HG02981 (cell line): ENCODE data around the gene RHBDL3.
"Not testable (repeated sequence)": the region's sequence is repeated elsewhere in the genome, so short reads cannot be mapped to it uniquely, and the experiment has no call there.

Experiments
- ATAC-seq: cut with Tn5 transposase; IDR thresholded peaks from one replicate; pipeline ENCODE4 v1.9.1; 2021; ENCODE audit warnings: mild to moderate bottlenecking, moderate library complexity; ENCODE audit not compliant: unreplicated experiment

RHBDL3 gene

GRCh38 chr17:32289471-32290070 is 23.9 kb downstream of the RHBDL3 start:
- no peak for ATAC-seq

GRCh38 chr17:32292094-32292493 is 26.5 kb downstream of the RHBDL3 start:
- ATAC-seq, result no peak

DNA sequence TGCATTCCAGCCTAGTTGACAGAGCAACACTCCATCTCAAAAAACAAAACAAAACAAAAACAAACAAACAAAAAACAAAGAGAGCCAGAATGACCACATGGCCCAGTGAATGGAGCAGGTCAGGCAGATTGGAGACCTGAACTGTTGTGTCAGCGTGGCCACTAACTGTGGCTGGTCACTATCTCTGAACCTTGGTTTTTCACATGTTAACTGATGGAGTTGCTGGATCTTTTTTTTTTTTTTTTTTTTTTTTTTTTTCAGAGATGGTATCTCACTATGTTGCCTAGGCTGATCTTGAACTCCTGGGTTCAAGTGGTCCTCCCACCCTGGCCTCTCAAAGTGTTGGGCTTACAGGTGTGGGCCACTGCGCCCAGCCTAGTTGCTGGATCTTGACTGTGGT is 31.8 kb downstream of the RHBDL3 start:
- ATAC-seq, result no peak

DNA sequence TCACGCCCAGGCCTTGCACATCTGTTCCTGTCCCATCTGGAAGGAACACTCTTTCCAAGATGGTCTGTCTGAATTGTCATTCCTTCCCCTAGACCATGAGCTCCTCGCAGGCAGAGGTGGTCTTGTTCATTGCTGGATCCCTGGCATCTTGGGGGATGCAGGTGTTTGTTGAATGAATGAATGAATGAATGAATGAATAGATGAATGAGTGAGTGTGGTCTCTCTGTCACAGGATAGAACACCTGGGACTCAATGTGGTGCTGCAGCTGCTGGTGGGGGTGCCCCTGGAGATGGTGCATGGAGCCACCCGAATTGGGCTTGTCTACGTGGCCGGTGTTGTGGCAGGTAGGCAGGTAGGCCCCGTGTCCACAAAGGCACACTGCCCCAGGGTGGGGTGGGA is 32.2 kb downstream of the RHBDL3 start:
- no peak for ATAC-seq

- no peak for ATAC-seq
These were observed 32.7 kb downstream of the RHBDL3 start for GRCh38 chr17:32298298-32298697.

- ATAC-seq, result no peak
These were observed 33.3 kb downstream of the RHBDL3 start for GRCh38 chr17:32298721-32299579.

- no peak for ATAC-seq
These were observed 34.0 kb downstream of the RHBDL3 start for GRCh38 chr17:32299580-32300164.

GRCh38 chr17:32302037-32302436 is 36.4 kb downstream of the RHBDL3 start:
- ATAC-seq, result no peak

DNA sequence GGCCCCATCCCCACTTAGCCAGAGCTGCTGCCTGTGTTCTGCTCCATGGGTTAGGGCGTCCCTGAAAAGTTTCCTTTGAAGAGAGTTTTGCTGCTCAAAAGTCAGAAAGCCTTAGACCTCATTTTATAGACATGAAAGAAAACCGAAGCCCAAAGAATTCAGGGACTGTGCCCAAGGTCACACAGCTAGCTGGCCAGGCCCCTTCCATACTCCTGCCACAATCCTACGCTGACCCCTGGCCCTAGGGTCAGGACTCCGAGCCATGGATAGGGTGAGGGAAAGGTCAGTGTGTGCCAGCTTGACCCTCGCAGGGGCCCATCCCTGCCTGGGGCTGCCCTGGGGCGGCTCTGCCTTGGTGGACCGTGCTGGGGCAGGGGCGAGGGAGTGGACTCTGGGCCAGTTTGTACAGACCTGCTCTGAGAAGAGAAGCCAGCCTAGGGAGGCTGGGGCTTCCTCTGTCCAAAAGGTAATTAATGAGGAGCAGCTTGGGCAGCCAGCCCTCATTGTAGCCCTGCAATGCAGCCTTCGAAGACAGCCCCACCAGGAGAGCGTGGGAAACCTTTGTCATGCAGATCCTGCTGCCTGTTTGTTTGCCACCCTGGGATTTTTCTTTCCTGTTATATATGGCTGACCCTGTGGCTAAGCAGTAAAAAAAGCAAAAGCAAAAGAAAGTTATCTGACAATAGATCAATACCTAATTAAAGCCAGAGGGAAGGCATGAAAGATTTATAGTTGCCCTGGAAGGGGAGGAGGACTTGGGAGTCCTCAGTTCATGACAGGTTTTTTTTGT is 37.4 kb downstream of the RHBDL3 start:
- no peak for ATAC-seq

GRCh38 chr17:32303781-32304288 is 38.2 kb downstream of the RHBDL3 start:
- ATAC-seq, result no peak

- ATAC-seq, result no peak
These were observed 39.4 kb downstream of the RHBDL3 start for GRCh38 chr17:32305049-32305448.

DNA sequence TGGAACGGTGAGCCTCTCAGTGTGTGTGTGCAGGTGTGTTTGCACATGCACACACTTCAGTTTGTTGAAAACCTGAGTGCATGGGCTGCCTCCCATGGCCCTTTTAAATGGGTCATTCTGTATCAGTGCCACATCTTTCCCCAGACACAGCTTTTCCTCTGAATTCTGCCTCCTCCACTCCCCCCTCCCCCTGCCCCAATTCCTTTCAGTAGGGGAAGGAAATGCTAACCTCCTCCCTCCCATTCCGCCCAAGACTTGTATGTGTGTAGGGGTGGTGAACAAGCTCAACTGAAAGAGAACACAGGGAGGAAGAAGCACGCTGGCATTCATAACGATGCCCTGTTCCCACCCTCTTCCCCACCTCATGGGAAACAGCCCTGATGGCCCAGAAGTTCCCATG is 42.0 kb downstream of the RHBDL3 start:
- ATAC-seq, result no peak

DNA sequence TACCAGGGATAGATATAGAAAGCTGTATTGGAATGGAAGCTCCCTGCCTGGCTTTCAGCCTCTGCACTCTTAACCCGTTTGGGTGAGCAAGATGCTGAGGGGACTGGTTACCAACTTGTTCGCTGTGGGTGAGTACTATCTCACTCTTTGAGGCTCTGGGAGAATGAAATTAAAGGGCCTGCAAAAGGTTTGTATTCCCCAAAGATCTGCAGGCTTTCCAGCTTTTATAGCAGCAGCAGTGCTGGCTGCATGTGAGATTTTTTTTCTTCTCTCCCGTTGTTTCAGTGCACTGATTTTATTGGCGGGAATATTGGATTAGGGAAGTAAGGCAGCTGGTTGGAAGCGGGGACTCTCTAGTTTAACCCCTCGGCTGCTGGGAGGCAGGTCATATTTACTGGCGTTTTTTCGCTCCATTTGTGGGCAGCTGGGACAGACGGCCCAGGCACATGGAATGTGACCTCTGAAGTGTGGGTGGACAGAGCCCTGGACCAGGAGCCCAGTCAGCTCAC is 45.5 kb downstream of the RHBDL3 start:
- ATAC-seq, result no peak

DNA sequence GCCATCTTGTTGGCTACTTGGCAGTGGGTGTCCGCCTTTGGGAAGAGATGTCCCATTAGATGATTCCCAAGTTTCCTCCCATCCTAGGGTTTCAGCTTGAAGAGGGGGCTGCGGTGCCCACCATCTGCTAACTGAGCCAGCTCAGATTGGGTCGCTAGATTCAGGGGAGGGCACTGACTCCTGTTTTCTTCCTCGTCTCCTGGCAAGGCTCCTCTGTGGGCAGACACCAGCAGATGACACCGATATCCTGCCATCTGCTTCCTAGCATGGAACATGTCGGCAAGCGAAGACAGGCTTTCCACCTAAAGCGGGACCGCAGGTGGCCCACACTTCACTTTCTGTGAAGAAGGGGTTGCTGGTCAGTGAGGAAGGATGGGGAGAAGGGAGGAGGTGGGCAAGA is 49.0 kb downstream of the RHBDL3 start:
- ATAC-seq, result no peak

GRCh38 chr17:32315171-32315570 is 49.5 kb downstream of the RHBDL3 start:
- ATAC-seq, result no peak

- not testable (repeated sequence) for ATAC-seq
These were observed 51.0 kb downstream of the RHBDL3 start for GRCh38 chr17:32316653-32317052.

DNA sequence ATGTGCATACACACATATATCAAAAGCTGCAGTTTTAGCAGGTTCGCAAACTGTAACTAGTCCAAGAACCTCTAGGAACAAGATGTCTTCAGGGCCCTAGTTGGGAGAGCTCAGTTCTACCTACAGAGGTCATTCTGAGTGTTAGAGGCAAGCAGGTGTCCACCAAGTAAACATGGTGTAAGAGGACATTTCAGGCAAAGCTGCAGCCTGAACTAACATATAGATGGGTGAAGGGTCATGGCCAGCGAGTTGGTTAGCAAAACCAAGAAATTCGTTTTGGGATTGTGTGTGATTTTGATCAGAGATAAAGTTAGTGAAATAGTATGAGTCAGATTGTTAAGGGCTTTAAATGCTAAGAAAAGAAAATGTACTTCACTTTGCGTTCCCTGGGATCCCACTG is 51.7 kb downstream of the RHBDL3 start:
- ATAC-seq, result no peak

DNA sequence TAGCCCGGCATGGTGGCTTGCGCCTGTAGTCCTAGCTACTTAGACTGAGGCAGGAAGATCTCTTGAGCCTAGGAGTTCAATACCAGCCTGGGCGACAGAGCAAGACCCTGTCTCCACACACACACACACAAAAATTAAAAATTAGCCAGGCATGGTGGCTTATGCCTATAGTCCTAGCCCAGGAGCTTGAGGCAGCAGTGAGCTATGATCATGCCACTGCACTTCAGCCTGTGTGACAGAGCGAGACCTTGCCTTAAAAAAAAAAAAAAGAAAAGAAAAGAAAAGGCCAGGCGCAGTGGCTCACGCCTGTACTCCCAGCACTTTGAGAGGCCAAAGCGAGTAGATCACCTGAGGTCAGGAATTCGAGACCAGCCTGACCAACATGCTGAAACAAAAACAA is 52.4 kb downstream of the RHBDL3 start:
- ATAC-seq, result no peak

DNA sequence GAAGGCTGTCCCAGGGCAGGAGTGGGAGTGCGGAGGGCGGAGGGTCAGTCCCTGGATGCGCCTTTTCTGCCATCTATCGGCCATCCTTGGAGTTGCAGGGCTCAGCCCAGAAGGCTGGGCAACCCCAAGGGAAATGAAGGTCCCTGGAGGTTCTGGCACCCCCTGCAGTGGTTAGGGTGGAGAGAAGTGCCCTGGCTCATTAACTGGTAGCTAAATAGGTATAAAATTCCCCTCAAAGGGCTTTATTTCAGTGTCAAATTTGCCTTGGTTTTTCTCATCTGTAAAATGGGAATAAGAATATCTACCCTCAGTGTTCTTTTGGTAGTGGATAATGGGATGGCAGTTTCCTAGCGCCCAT is 53.9 kb downstream of the RHBDL3 start:
- ATAC-seq, result no peak

GRCh38 chr17:32320080-32320479 is 54.4 kb downstream of the RHBDL3 start:
- not testable (repeated sequence) for ATAC-seq

GRCh38 chr17:32320847-32321246 is 55.2 kb downstream of the RHBDL3 start:
- no peak for ATAC-seq
